ENCODE data around the gene DCANP1. TPM values are rescaled to one million over a fixed set of nuclear protein-coding genes. Genes with fewer than 3 reads are reported as not detected.

The DCANP1 gene
- total and polyA plus RNA-seq, 9 of the 15 experiments (the other 6 are each of a cell fraction or from before 2014, with no cell fraction given), result not detected

GRCh38 chr5:135473956-135474670 lies 27.0 kb upstream of the DCANP1 start:
- Histone ChIP-seq H3K9ac (ENCODE audit: insufficient read depth in 1 of 2, low read depth in 2 of 2, low read length in 2 of 2) (no peak overlapping the region), H3K79me2 (ENCODE audit: control insufficient read depth, insufficient read depth, low read length) (no peaks in the 10 kb centered on the region; the same call in 2 of the 3 replicates), H3K4me1 (replicated peaks in 1 of 2; ENCODE audit: control insufficient read depth in 2 of 2, insufficient read depth in 2 of 2, low read length in 2 of 2) (peaks cover 29 to 31% of the 10 kb centered on the region in 2 experiments), H4K20me1 (replicated peaks; ENCODE audit: control insufficient read depth, insufficient read depth, low read length) (no peaks in the 10 kb centered on the region), H3K9me3 (replicated peaks; ENCODE audit: control insufficient read depth, insufficient read depth, low read depth, low read length) (no peaks in the 10 kb centered on the region), H3K27me3 (ENCODE audit: control insufficient read depth in 2 of 2, insufficient read depth in 2 of 2, low read length in 2 of 2) (no peaks in the 10 kb centered on the region), H2AFZ (ENCODE audit: low read depth, low read length) (no peak overlapping the region), H3K36me3 (ENCODE audit: control insufficient read depth, insufficient read depth, low read length) (no peaks in the 10 kb centered on the region), H3K4me2 (ENCODE audit: insufficient read depth, low read length) (no peak overlapping the region), H3K9me1 (ENCODE audit: control insufficient read depth, insufficient read depth, low read length) (no peaks in the 10 kb centered on the region), H3K4me3 (no peak overlapping the region), H3K27ac (ENCODE audit: extremely low read depth, low read depth, low read length) (no peak overlapping the region)
- ATAC-seq (no peak), FAIRE-seq (no peak), DNase-seq (ENCODE audit: extremely low read depth in 1 of 4, low spot score in 3 of 4) (no peak)
- in situ Hi-C loops (cut with MboI) (no loop called here), intact Hi-C loops (cut with micrococcal nuclease) (no loop called here)
- WGBS (ENCODE audit: insufficient coverage, low coverage, missing lambda C conversion rate), result 76% methylated on average over 11 of the region's 12 CpGs
- POLR2A ChIA-PET, result interaction anchor here (0.7 kb wide), 1 partner anchor 99 kb away, joined by 4 read pairs; no protein-coding TSS in a partner anchor
- TF ChIP-seq MYNN (IDR thresholded peaks at IDR 0.05) (no peak), MYNN (CRISPR knock-in tag; IDR thresholded peaks at IDR 0.05) (no peak), POLR2AphosphoS2 (IDR thresholded peaks at IDR 0.05; ENCODE audit: low read length) (no peak), L3MBTL2 (IDR thresholded peaks at IDR 0.05) (no peak), ZNF511 (CRISPR knock-in tag; IDR thresholded peaks at IDR 0.05) (no peak), TSC22D4 (tag; IDR thresholded peaks at IDR 0.05) (no peak), SNRNP70 (optimal IDR thresholded peaks at IDR 0.05; ENCODE audit: low read depth, low read length) (no peak), POLR2A (conservative IDR thresholded peaks at IDR 0.05) (no peak), STAG1 (CRISPR knock-in tag; IDR thresholded peaks at IDR 0.05; ENCODE audit: borderline replicate concordance) (no peak), CBFA2T2 (conservative IDR thresholded peaks at IDR 0.05) (no peak), LEF1 (IDR thresholded peaks at IDR 0.05) (no peak), ADNP (tag; IDR thresholded peaks at IDR 0.05) (no peak)
- TF ChIP-seq, protein P1, sequence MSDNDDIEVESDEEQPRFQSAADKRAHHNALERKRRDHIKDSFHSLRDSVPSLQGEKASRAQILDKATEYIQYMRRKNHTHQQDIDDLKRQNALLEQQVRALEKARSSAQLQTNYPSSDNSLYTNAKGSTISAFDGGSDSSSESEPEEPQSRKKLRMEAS (CRISPR knock-in tag; IDR thresholded peaks at IDR 0.05), result no peak
- CTCF ChIA-PET (ENCODE audit: low intra/inter-chr PET ratio), result no interaction called here
- BruUV-seq (replicated peaks), result no TSS peak
